ENCODE measurements around the gene MPP3. TPM values are rescaled to one million over a fixed set of nuclear protein-coding genes. Genes with fewer than 3 reads are reported as not detected.

Gene MPP3
- total and polyA plus RNA-seq, 3 donors from 2014 or later = 5.9 to 18.2 (median 16.7) TPM

- no peaks in the 10 kb centered on the region for H3K27me3 ChIP-seq
These were observed 23.2 kb upstream of the MPP3 start for GRCh38 chr17:43856141-43856540.

GRCh38 chr17:43855061-43855460 is 22.1 kb upstream of the MPP3 start:
- no peaks in the 10 kb centered on the region for H3K9me3 ChIP-seq
- no peak for DNase-seq
- H3K27me3 ChIP-seq = no peaks in the 10 kb centered on the region
- no peak overlapping the region for H3K4me3 ChIP-seq
- peaks cover 12% of the 10 kb centered on the region for H3K4me1 ChIP-seq
- intact Hi-C loops (cut with DNase I; ENCODE audit: low total_unique reads) = no loop called here
- 91 to 94% methylated on average over 9 of the region's 9 CpGs for WGBS, 2 donors
- H3K27ac ChIP-seq = no peak overlapping the region
- H3K36me3 ChIP-seq (ENCODE audit: low read depth, missing control alignments) = no peaks in the 10 kb centered on the region
- TF ChIP-seq CTCF (IDR thresholded peaks at IDR 0.05) (no peak), POLR2A (IDR thresholded peaks at IDR 0.05) (no peak)

More at GRCh38 chr17:43856141-43856540, 23.2 kb upstream of the MPP3 start:
- Histone ChIP-seq H3K9me3 (no peaks in the 10 kb centered on the region), H3K4me1 (peaks cover 22% of the 10 kb centered on the region), H3K27ac (no peak overlapping the region), H3K4me3 (no peak overlapping the region), H3K36me3 (ENCODE audit: low read depth, missing control alignments) (no peaks in the 10 kb centered on the region)
- no peak for TF ChIP-seq CTCF (IDR thresholded peaks at IDR 0.05)
- no peak for TF ChIP-seq POLR2A (IDR thresholded peaks at IDR 0.05)
- WGBS, 2 donors = 98 to 100% methylated on average over 3 of the region's 3 CpGs
- DNase-seq = no peak
- intact Hi-C loops (cut with DNase I; ENCODE audit: low total_unique reads) = no loop called here

GRCh38 chr17:43854498-43854897 is 21.6 kb upstream of the MPP3 start:
- Histone ChIP-seq H3K27ac (no peak overlapping the region), H3K27me3 (no peaks in the 10 kb centered on the region), H3K36me3 (ENCODE audit: low read depth, missing control alignments) (no peaks in the 10 kb centered on the region), H3K4me1 (peaks cover 8% of the 10 kb centered on the region), H3K9me3 (no peaks in the 10 kb centered on the region), H3K4me3 (no peak overlapping the region)
- TF ChIP-seq CTCF (IDR thresholded peaks at IDR 0.05) (no peak), POLR2A (IDR thresholded peaks at IDR 0.05) (no peak)
- intact Hi-C loops (cut with DNase I; ENCODE audit: low total_unique reads) = no loop called here
- WGBS, 2 donors = 76 to 80% methylated on average over 8 of the region's 8 CpGs
- no peak for DNase-seq

GRCh38 chr17:43853546-43853945 is 20.6 kb upstream of the MPP3 start:
- no peaks in the 10 kb centered on the region for H3K27me3 ChIP-seq

More at GRCh38 chr17:43853546-43853945, 20.6 kb upstream of the MPP3 start:
- peaks cover 13% of the 10 kb centered on the region for H3K4me1 ChIP-seq
- TF ChIP-seq CTCF (IDR thresholded peaks at IDR 0.05) (no peak), POLR2A (IDR thresholded peaks at IDR 0.05) (no peak)
- no peaks in the 10 kb centered on the region for H3K36me3 ChIP-seq (ENCODE audit: low read depth, missing control alignments)
- no peak overlapping the region for H3K4me3 ChIP-seq
- no peaks in the 10 kb centered on the region for H3K9me3 ChIP-seq
- no peak for DNase-seq
- no peak overlapping the region for H3K27ac ChIP-seq
- intact Hi-C loops (cut with DNase I; ENCODE audit: low total_unique reads) = no loop called here
- WGBS, 2 donors = 56 to 74% methylated on average over 7 of the region's 7 CpGs

Measured in testis (tissue), 3 donors.